ENCODE measurements around the gene FCER2.
"Not testable (repeated sequence)": the region's sequence is repeated elsewhere in the genome, so short reads cannot be mapped to it uniquely, and the experiment has no call there.

FCER2 gene

GRCh38 chr19:7645656-7646425 is 56.1 kb downstream of the FCER2 start:
- no peak for DNase-seq (ENCODE audit: low spot score)

- DNase-seq (ENCODE audit: low spot score), result no peak
Observed at GRCh38 chr19:7645163-7645562, 56.8 kb downstream of the FCER2 start.

- no peak for DNase-seq (ENCODE audit: low spot score)
Observed at GRCh38 chr19:7644550-7644877, 57.4 kb downstream of the FCER2 start.

- DNase-seq (ENCODE audit: low spot score), result not testable (repeated sequence)
Observed at GRCh38 chr19:7643629-7644549, 58.0 kb downstream of the FCER2 start.

DNA sequence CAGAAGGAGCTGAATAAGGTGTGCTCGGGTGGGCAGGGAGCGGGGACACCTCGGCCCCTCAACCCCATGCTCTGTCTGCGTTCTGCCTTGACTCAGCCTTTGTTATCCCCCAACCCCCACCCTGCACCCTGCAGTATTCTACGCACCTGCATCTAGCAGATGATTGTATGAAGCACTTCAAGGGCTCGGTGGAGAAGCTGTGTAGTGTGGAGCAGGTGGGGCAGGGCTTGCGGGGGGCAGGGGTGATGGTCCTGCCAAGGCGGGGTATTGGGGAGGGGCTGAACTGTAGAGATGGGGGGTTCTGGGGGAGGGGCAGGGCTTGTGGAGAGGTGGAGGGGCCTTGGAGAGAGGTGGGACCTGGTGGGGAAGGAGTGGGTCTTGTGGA is 58.9 kb downstream of the FCER2 start:
- no peak for DNase-seq (ENCODE audit: low spot score)

GRCh38 chr19:7642295-7643030 is 59.5 kb downstream of the FCER2 start:
- DNase-seq (ENCODE audit: low spot score), result no peak

GRCh38 chr19:7641290-7642276 is 60.3 kb downstream of the FCER2 start:
- no peak for DNase-seq (ENCODE audit: low spot score)

- no peak for DNase-seq (ENCODE audit: low spot score)
Observed at GRCh38 chr19:7640803-7641202, 61.1 kb downstream of the FCER2 start.

- no peak for DNase-seq (ENCODE audit: low spot score)
Observed at GRCh38 chr19:7639863-7640348, 62.0 kb downstream of the FCER2 start.

- DNase-seq (ENCODE audit: low spot score), result no peak
Observed at GRCh38 chr19:7638802-7639465, 63.0 kb downstream of the FCER2 start.

All from activated CD4-positive, alpha-beta T cell treated with anti-CD3 and anti-CD28 coated beads, Interleukin-2, Interleukin-4, amounts not matched to agents 100 ng/mL and 50 ng/mL, durations not matched to agents 16 hours and 8 hours (primary cell).